ENCODE measurements around the gene GUCA2B.

GUCA2B gene

GRCh38 chr1:42143896-42144710, 9.1 kb upstream of the GUCA2B start:
- DNase-seq = no peak

- DNase-seq = no peak
These were observed 8.4 kb upstream of the GUCA2B start for GRCh38 chr1:42144711-42145388.

- DNase-seq = no peak
These were observed 7.9 kb upstream of the GUCA2B start for GRCh38 chr1:42145389-42145716.

GRCh38 chr1:42145764-42146625, 7.2 kb upstream of the GUCA2B start:
- DNase-seq = no peak

GRCh38 chr1:42146626-42147320, 6.4 kb upstream of the GUCA2B start:
- peak; percentile 21 for DNase-seq

GRCh38 chr1:42148166-42148565, 5.0 kb upstream of the GUCA2B start:
- DNase-seq = no peak

- DNase-seq = no peak
These were observed 2.6 kb upstream of the GUCA2B start for GRCh38 chr1:42150651-42151050.

- no peak for DNase-seq
These were observed 1.1 kb upstream of the GUCA2B start for GRCh38 chr1:42152119-42152518.

- DNase-seq = no peak
These were observed 414 bp downstream of the GUCA2B start for GRCh38 chr1:42153624-42154023.

GRCh38 chr1:42154685-42155084, 1.5 kb downstream of the GUCA2B start:
- DNase-seq = no peak

GRCh38 chr1:42155362-42155761, 2.2 kb downstream of the GUCA2B start:
- DNase-seq = no peak

- no peak for DNase-seq
These were observed 4.5 kb downstream of the GUCA2B start for GRCh38 chr1:42157667-42158066.

- DNase-seq = no peak
These were observed 5.0 kb downstream of the GUCA2B start for GRCh38 chr1:42158189-42158588.

- no peak for DNase-seq
These were observed 9.0 kb downstream of the GUCA2B start for GRCh38 chr1:42162181-42162580.

GRCh38 chr1:42163114-42163513, 9.9 kb downstream of the GUCA2B start:
- DNase-seq = no peak

- DNase-seq = no peak
These were observed 10.6 kb downstream of the GUCA2B start for GRCh38 chr1:42163536-42164503.

GRCh38 chr1:42164551-42165420, 11.6 kb downstream of the GUCA2B start, which contains the start of gene GUCA2A:
Gene GUCA2A (minus strand): TSS chr1:42164745. CDS start chr1:42164712, 33 bp downstream.
- DNase-seq = no peak

GRCh38 chr1:42165511-42166210, 12.5 kb downstream of the GUCA2B start:
- no peak for DNase-seq

GRCh38 chr1:42167611-42168390, 14.6 kb downstream of the GUCA2B start:
- no peak for DNase-seq
